HCT116 (cell line): Measurements from ENCODE around the gene TMEM117. TPM values are rescaled to one million over a fixed set of nuclear protein-coding genes. Genes with fewer than 3 reads are reported as not detected.

Experiments used
- ATAC-seq: fragments of 200-7000 bp; cut with Tn5 transposase; 2 replicates; pipeline ENCODE4 v1.9.1; 2020; ENCODE audit warnings: mild to moderate bottlenecking, moderate library complexity
- BruUV-seq: library from RNA; stranded (reverse); fragments of 400-500 nt; replicated peaks from 2 replicates; lab custom pipeline; 2021; lab: Mats Ljungman, UMichigan
- CTCF ChIA-PET: fragments of 300-600 bp; sonication (Branson Sonifier 250); formaldehyde crosslinking; loops from one replicate; lab custom pipeline; 2021; ENCODE audit warnings: antibody characterized with exemption; lab: Charles Lee
- POLR2A ChIA-PET: fragments of 300-600, 350-600 bp; sonication (Branson Sonifier 250); formaldehyde crosslinking; loops from one replicate; lab custom pipeline; 2021; ENCODE audit warnings: antibody characterized with exemption; lab: Charles Lee
- RAD21 ChIA-PET, 2 experiments: fragments of 300-600 bp; sonication (Branson Sonifier 250); formaldehyde crosslinking; loops; one replicate each; lab custom pipeline; 2023; ENCODE audit warnings: low total read pairs in 2 of 2; ENCODE audit not compliant: uncharacterized antibody in 2 of 2, unreplicated experiment in 2 of 2, low non-redundant PET in 1 of 2; lab: Charles Lee
- DNase-seq: peaks from one replicate; pipeline ENCODE4 v3.0.0-alpha.2; 2010; ENCODE audit warnings: low read depth, low spot score
- H2AFZ ChIP-seq: fragments of 200-600 bp; shearing (Covaris generic), sonication (generic); 2 replicates; pipeline ENCODE4 v1.6.1; 2017; ENCODE audit warnings: low read depth, mixed run types, mixed read lengths, antibody characterized with exemption, low read length; ENCODE audit not compliant: poor library complexity, severe bottlenecking
- H3K27ac ChIP-seq: 2 replicates; pipeline ENCODE4 v1.5.1; 2012; ENCODE audit warnings: low read depth, low read length
- H3K27me3 ChIP-seq: fragments of 200-600 bp; sonication (generic); 2 replicates; pipeline ENCODE4 v1.6.1; 2016; ENCODE audit warnings: mixed run types, low read length, mixed read lengths; ENCODE audit not compliant: insufficient read depth
- H3K36me3 ChIP-seq, 2 experiments: fragments of 200-500 bp in 1 of 2; fragments of 200-600 bp in 1 of 2; sonication (Bioruptor generic) in 1 of 2; sonication (generic) in 1 of 2; 2 replicates each; pipeline versions ENCODE4 v1.5.1 to v1.6.1; 2014 to 2016; ENCODE audit warnings: low read length in 2 of 2, inconsistent platforms in 1 of 2, mixed read lengths in 1 of 2, mixed run types in 1 of 2; ENCODE audit not compliant: insufficient read depth in 2 of 2, control insufficient read depth in 1 of 2
- H3K4me1 ChIP-seq, 2 experiments: fragments of 200-600 bp in 1 of 2; sonication (generic) in 1 of 2; 2 replicates each; pipeline versions ENCODE4 v1.5.1 to v1.6.1; 2012 to 2017; ENCODE audit warnings: low read length in 2 of 2, inconsistent platforms in 1 of 2, mild to moderate bottlenecking in 1 of 2, mixed read lengths in 1 of 2, mixed run types in 1 of 2, moderate library complexity in 1 of 2; ENCODE audit not compliant: insufficient read depth in 2 of 2, control insufficient read depth in 1 of 2
- H3K4me2 ChIP-seq: fragments of 200-600 bp; sonication (generic); 2 replicates; pipeline ENCODE4 v1.6.1; 2017; ENCODE audit warnings: mixed run types, low read length, mixed read lengths
- H3K4me3 ChIP-seq, 2 experiments: fragments of 200-600 bp in 1 of 2; sonication (generic) in 1 of 2; replicated peaks in 1 of 2; 2 replicates each; pipeline ENCODE4 v1.5.1; 2011 to 2016; ENCODE audit warnings: low read length in 2 of 2, control low read depth in 1 of 2, low read depth in 1 of 2, mild to moderate bottlenecking in 1 of 2, mixed read lengths in 1 of 2, mixed run types in 1 of 2
- H3K79me2 ChIP-seq: fragments of 200-600 bp; sonication (generic); 2 replicates; pipeline ENCODE4 v1.6.1; 2017; ENCODE audit warnings: mild to moderate bottlenecking, mixed run types, low read length, moderate library complexity, mixed read lengths; ENCODE audit not compliant: insufficient read depth
- H3K9ac ChIP-seq: fragments of 200-600 bp; sonication (generic); 2 replicates; pipeline ENCODE4 v1.6.1; 2016; ENCODE audit warnings: low read length, mixed read lengths
- H3K9me2 ChIP-seq: fragments of 200-600 bp; sonication (generic), shearing (Covaris generic); 2 replicates; pipeline ENCODE4 v1.6.1; 2017; ENCODE audit warnings: mixed run types, mild to moderate bottlenecking, moderate library complexity; ENCODE audit not compliant: insufficient read depth
- H3K9me3 ChIP-seq, 2 experiments: fragments of 200-500 bp in 1 of 2; fragments of 200-600 bp in 1 of 2; sonication (Bioruptor generic) in 1 of 2; sonication (generic) in 1 of 2; 2 replicates each; pipeline ENCODE4 v1.6.1; 2014 to 2017; ENCODE audit warnings: low read length in 2 of 2, mixed read lengths in 2 of 2, inconsistent platforms in 1 of 2, low read depth in 1 of 2, mild to moderate bottlenecking in 1 of 2, mixed run types in 1 of 2, moderate library complexity in 1 of 2; ENCODE audit not compliant: control insufficient read depth in 1 of 2, insufficient read depth in 1 of 2
- H4K20me1 ChIP-seq: fragments of 200-600 bp; sonication (generic), shearing (Covaris generic); 2 replicates; pipeline ENCODE4 v1.6.1; 2017; ENCODE audit warnings: mixed run types, mild to moderate bottlenecking, moderate library complexity; ENCODE audit not compliant: insufficient read depth
- CEBPB ChIP-seq: IDR thresholded peaks from 2 replicates; pipeline ENCODE4 v1.6.1; 2012; ENCODE audit warnings: low read depth
- EGR1 ChIP-seq: IDR thresholded peaks from 2 replicates; pipeline ENCODE4 v1.6.1; 2012; ENCODE audit warnings: low read depth
- ELF1 ChIP-seq: IDR thresholded peaks from 2 replicates; pipeline ENCODE4 v1.6.1; 2012; ENCODE audit warnings: low read depth, borderline replicate concordance
- EZH2 ChIP-seq: fragments of 200-600 bp; sonication (generic); IDR thresholded peaks from 2 replicates; pipeline ENCODE4 v1.6.1; 2017; ENCODE audit warnings: antibody characterized with exemption, mixed run types
- EZH2phosphoT487 ChIP-seq: fragments of 200-600 bp; IDR thresholded peaks from 2 replicates; pipeline ENCODE4 v1.6.1; 2018; ENCODE audit warnings: antibody characterized with exemption, borderline replicate concordance
- FOSL1 ChIP-seq: IDR thresholded peaks from 2 replicates; pipeline ENCODE4 v1.6.1; 2012; ENCODE audit warnings: low read depth
- JUND ChIP-seq: IDR thresholded peaks from 2 replicates; pipeline ENCODE4 v1.6.1; 2012
- POLR2A ChIP-seq: IDR thresholded peaks from 2 replicates; pipeline ENCODE4 v1.7.0; 2011; ENCODE audit warnings: borderline replicate concordance; ENCODE audit not compliant: insufficient read depth, insufficient read length; ENCODE audit errors: extremely low read depth
- POLR2AphosphoS5 ChIP-seq: IDR thresholded peaks from 2 replicates; pipeline ENCODE4 v1.6.1; 2011; ENCODE audit warnings: mild to moderate bottlenecking, low read depth, low read length, moderate library complexity
- RAD21 ChIP-seq: IDR thresholded peaks from 2 replicates; pipeline ENCODE4 v1.6.1; 2012; ENCODE audit warnings: low read depth, mild to moderate bottlenecking
- SIN3A ChIP-seq: IDR thresholded peaks from 2 replicates; pipeline ENCODE4 v1.6.1; 2012; ENCODE audit warnings: low read depth
- SP1 ChIP-seq: IDR thresholded peaks from 2 replicates; pipeline ENCODE4 v1.6.1; 2012; ENCODE audit warnings: low read depth
- TCF7L2 ChIP-seq: IDR thresholded peaks from 2 replicates; pipeline ENCODE4 v1.7.0; 2011; ENCODE audit warnings: borderline replicate concordance, inconsistent platforms; ENCODE audit not compliant: insufficient read depth, insufficient read length; ENCODE audit errors: extremely low read depth
- YY1 ChIP-seq: IDR thresholded peaks from 2 replicates; pipeline ENCODE4 v1.6.1; 2011; ENCODE audit warnings: low read length, low read depth, moderate library complexity, mild to moderate bottlenecking; ENCODE audit not compliant: insufficient replicate concordance; ENCODE audit errors: extremely low read depth
- ZFX ChIP-seq: fragments of 450-650 bp; IDR thresholded peaks from 2 replicates; pipeline ENCODE4 v1.6.1; 2017
- ZNF274 ChIP-seq: fragments of 200-500 bp; sonication (Bioruptor generic); IDR thresholded peaks from 2 replicates; pipeline ENCODE4 v1.6.1; 2014; ENCODE audit warnings: mild to moderate bottlenecking, low read depth, low read length, inconsistent platforms
- intact Hi-C: fragments of 100-400 bp; cut with micrococcal nuclease; formaldehyde crosslinking; loops from 2 replicates; pipeline ENCODE4 v1.10.0; 2022
- total RNA-seq: library from RNA; stranded (reverse); gene quantifications from one replicate; pipeline ENCODE4 v1.2.1, GENCODE V29; 2021; ENCODE audit not compliant: unreplicated experiment
- TF ChIP-seq, protein P1 (sequence below): IDR thresholded peaks from 2 replicates; pipeline ENCODE4 v1.6.1; 2012; ENCODE audit warnings: low read depth
- TF ChIP-seq, protein P2 (sequence below): IDR thresholded peaks from 2 replicates; pipeline ENCODE4 v1.6.1; 2012
- TF ChIP-seq, protein P3 (sequence below): IDR thresholded peaks from 2 replicates; pipeline ENCODE4 v1.6.1; 2011; ENCODE audit warnings: mild to moderate bottlenecking, low read length, moderate library complexity; ENCODE audit not compliant: insufficient replicate concordance; ENCODE audit errors: extremely low read depth
- TF ChIP-seq, protein P4 (sequence below), 3 experiments: fragments of 200-600 bp in 1 of 3; sonication (generic) in 1 of 3; IDR thresholded peaks in 2 of 3; conservative IDR thresholded peaks in 1 of 3; 2 replicates each; pipeline ENCODE4 v1.5.1; 2012 to 2017; ENCODE audit warnings: low read depth in 2 of 3, low read length in 2 of 3, antibody characterized with exemption in 1 of 3, borderline replicate concordance in 1 of 3, control low read depth in 1 of 3, mild to moderate bottlenecking in 1 of 3, mixed read lengths in 1 of 3, mixed run types in 1 of 3, moderate library complexity in 1 of 3; ENCODE audit not compliant: insufficient read depth in 1 of 3

TMEM117 gene
- total RNA-seq, 1 experiment from 2014 or later, result 3.6 TPM

DNA sequence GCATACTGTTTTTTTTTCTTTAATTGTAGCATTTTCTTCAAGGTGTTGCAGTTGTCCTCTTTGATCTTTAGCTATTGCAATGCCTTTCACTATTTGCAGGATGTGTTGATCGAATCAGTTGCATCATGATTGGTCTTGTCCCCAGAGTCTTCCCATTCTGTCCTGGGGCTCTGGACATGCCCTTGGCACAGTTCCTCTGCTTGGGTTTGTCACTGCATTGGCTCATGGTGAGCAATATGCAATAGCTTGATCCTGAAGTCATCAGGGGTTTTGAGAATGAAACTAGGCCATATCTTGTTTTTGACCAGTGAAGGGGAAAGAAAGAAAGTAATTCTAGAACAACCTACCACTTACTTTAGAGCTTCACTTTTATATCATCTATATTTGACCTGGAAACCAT lies 281.5 kb downstream of the TMEM117 start:
- no TSS peak for BruUV-seq
- Histone ChIP-seq H3K27ac (no peak overlapping the region), H3K9ac (no peak overlapping the region), H3K79me2 (no peaks in the 10 kb centered on the region), H3K27me3 (no peaks in the 10 kb centered on the region), H4K20me1 (no peaks in the 10 kb centered on the region), H3K36me3 (no peaks in the 10 kb centered on the region), H3K4me2 (no peak overlapping the region), H3K9me2 (no peaks in the 10 kb centered on the region), H3K4me3 (no peak overlapping the region), H3K4me1 (no peaks in the 10 kb centered on the region), H3K9me3 (no peaks in the 10 kb centered on the region), H2AFZ (no peak overlapping the region)
- ATAC-seq, result no peak
- TF ChIP-seq, protein P1, sequence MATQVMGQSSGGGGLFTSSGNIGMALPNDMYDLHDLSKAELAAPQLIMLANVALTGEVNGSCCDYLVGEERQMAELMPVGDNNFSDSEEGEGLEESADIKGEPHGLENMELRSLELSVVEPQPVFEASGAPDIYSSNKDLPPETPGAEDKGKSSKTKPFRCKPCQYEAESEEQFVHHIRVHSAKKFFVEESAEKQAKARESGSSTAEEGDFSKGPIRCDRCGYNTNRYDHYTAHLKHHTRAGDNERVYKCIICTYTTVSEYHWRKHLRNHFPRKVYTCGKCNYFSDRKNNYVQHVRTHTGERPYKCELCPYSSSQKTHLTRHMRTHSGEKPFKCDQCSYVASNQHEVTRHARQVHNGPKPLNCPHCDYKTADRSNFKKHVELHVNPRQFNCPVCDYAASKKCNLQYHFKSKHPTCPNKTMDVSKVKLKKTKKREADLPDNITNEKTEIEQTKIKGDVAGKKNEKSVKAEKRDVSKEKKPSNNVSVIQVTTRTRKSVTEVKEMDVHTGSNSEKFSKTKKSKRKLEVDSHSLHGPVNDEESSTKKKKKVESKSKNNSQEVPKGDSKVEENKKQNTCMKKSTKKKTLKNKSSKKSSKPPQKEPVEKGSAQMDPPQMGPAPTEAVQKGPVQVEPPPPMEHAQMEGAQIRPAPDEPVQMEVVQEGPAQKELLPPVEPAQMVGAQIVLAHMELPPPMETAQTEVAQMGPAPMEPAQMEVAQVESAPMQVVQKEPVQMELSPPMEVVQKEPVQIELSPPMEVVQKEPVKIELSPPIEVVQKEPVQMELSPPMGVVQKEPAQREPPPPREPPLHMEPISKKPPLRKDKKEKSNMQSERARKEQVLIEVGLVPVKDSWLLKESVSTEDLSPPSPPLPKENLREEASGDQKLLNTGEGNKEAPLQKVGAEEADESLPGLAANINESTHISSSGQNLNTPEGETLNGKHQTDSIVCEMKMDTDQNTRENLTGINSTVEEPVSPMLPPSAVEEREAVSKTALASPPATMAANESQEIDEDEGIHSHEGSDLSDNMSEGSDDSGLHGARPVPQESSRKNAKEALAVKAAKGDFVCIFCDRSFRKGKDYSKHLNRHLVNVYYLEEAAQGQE, result no peak
- TF ChIP-seq EGR1 (no peak), CEBPB (no peak), ELF1 (no peak), FOSL1 (no peak), POLR2AphosphoS5 (no peak), ZFX (no peak), TCF7L2 (no peak), SIN3A (no peak), ZNF274 (no peak), JUND (no peak), EZH2 (no peak), POLR2A (no peak), YY1 (no peak), SP1 (no peak), EZH2phosphoT487 (no peak), RAD21 (no peak)
- TF ChIP-seq, protein P2, sequence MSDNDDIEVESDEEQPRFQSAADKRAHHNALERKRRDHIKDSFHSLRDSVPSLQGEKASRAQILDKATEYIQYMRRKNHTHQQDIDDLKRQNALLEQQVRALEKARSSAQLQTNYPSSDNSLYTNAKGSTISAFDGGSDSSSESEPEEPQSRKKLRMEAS, result no peak
- TF ChIP-seq, protein P3, sequence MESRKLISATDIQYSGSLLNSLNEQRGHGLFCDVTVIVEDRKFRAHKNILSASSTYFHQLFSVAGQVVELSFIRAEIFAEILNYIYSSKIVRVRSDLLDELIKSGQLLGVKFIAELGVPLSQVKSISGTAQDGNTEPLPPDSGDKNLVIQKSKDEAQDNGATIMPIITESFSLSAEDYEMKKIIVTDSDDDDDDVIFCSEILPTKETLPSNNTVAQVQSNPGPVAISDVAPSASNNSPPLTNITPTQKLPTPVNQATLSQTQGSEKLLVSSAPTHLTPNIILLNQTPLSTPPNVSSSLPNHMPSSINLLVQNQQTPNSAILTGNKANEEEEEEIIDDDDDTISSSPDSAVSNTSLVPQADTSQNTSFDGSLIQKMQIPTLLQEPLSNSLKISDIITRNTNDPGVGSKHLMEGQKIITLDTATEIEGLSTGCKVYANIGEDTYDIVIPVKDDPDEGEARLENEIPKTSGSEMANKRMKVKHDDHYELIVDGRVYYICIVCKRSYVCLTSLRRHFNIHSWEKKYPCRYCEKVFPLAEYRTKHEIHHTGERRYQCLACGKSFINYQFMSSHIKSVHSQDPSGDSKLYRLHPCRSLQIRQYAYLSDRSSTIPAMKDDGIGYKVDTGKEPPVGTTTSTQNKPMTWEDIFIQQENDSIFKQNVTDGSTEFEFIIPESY, result no peak
- TF ChIP-seq, protein P4, sequence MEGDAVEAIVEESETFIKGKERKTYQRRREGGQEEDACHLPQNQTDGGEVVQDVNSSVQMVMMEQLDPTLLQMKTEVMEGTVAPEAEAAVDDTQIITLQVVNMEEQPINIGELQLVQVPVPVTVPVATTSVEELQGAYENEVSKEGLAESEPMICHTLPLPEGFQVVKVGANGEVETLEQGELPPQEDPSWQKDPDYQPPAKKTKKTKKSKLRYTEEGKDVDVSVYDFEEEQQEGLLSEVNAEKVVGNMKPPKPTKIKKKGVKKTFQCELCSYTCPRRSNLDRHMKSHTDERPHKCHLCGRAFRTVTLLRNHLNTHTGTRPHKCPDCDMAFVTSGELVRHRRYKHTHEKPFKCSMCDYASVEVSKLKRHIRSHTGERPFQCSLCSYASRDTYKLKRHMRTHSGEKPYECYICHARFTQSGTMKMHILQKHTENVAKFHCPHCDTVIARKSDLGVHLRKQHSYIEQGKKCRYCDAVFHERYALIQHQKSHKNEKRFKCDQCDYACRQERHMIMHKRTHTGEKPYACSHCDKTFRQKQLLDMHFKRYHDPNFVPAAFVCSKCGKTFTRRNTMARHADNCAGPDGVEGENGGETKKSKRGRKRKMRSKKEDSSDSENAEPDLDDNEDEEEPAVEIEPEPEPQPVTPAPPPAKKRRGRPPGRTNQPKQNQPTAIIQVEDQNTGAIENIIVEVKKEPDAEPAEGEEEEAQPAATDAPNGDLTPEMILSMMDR (IDR thresholded peaks at IDR 0.05 in 2 of 3, conservative IDR thresholded peaks at IDR 0.05 in 1 of 3; ENCODE audit: borderline replicate concordance in 1 of 3, insufficient read depth in 1 of 3, low read depth in 2 of 3, low read length in 2 of 3), result no peak
- RAD21 ChIA-PET, result no interaction called here
- CTCF ChIA-PET, result no interaction called here
- no peak for DNase-seq
- intact Hi-C loops, result no loop called here
- POLR2A ChIA-PET, result no interaction called here
